Suprapubic skin (tissue), 4 donors: ENCODE results near the gene TOB2.

ENCODE experiments used
- CTCF ChIP-seq, 2 donors: fragments of 200-600 bp in 1 of 2; fragments of 450-650 bp in 1 of 2; sonication (generic) in 1 of 2; IDR thresholded peaks; one replicate each; pipeline ENCODE4 v1.5.1; 2016 to 2019; ENCODE audit warnings: antibody characterized with exemption in 2 of 2, mild to moderate bottlenecking in 1 of 2, moderate library complexity in 1 of 2
- EP300 ChIP-seq: sonication (generic); formaldehyde crosslinking; IDR thresholded peaks from one replicate; pipeline ENCODE4 v1.6.1; 2017; ENCODE audit warnings: antibody characterized with exemption
- POLR2A ChIP-seq, 2 donors: fragments of 450-650 bp; IDR thresholded peaks; one replicate each; pipeline ENCODE4 v1.6.1; 2017; ENCODE audit warnings: antibody characterized with exemption in 2 of 2, mild to moderate bottlenecking in 2 of 2, moderate library complexity in 2 of 2
- POLR2AphosphoS5 ChIP-seq, 3 donors: sonication (generic); formaldehyde crosslinking; IDR thresholded peaks; one replicate each; pipeline ENCODE4 v1.6.1; 2017; ENCODE audit warnings: antibody characterized with exemption in 3 of 3

- no peak for TF ChIP-seq CTCF (IDR thresholded peaks at IDR 0.05)
- no peak for TF ChIP-seq POLR2A (IDR thresholded peaks at IDR 0.05)
- no peak for TF ChIP-seq EP300
- TF ChIP-seq POLR2AphosphoS5 (IDR thresholded peaks at IDR 0.05): no peak
These were observed 2.1 kb downstream of the TOB2 start for GRCh38 chr22:41444360-41445128.
